Neural progenitor cell (in vitro differentiated cells): ENCODE measurements around the gene VPS35L.

ENCODE experiments used
- EZH2 ChIP-seq: fragments of 200-600 bp; sonication (generic); IDR thresholded peaks from 2 replicates; pipeline ENCODE4 v1.6.1; 2017; ENCODE audit warnings: antibody characterized with exemption, mild to moderate bottlenecking, moderate library complexity
- EZH2phosphoT487 ChIP-seq: fragments of 200-600 bp; sonication (generic); IDR thresholded peaks from 2 replicates; pipeline ENCODE4 v1.6.1; 2017; ENCODE audit warnings: antibody characterized with exemption
- TF ChIP-seq, protein P1 (sequence below): fragments of 200-600 bp; sonication (generic); IDR thresholded peaks from 2 replicates; pipeline ENCODE4 v1.5.1; 2017; ENCODE audit warnings: antibody characterized with exemption, mild to moderate bottlenecking

DNA sequence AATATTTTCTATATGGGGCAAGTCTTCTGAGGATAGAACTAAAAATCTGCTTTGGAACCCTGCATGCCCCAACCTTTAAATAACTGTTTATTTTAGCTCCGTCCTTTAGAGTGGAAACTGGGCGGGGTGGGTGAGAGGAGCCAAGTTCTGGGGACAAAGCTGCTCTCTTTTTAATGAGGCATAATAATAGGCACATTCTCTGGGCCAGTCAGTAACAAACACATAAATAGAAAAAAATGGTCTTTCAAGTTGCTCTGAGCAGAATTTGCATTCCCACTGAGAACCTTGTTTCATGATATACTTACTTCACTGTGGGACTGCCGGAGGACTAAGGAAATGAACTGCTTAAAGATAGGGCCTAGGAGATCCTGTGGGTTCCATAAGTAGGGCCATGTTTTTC lies 111.0 kb downstream of the VPS35L start:
- TF ChIP-seq EZH2 (no peak), EZH2phosphoT487 (no peak)
- TF ChIP-seq, protein P1, sequence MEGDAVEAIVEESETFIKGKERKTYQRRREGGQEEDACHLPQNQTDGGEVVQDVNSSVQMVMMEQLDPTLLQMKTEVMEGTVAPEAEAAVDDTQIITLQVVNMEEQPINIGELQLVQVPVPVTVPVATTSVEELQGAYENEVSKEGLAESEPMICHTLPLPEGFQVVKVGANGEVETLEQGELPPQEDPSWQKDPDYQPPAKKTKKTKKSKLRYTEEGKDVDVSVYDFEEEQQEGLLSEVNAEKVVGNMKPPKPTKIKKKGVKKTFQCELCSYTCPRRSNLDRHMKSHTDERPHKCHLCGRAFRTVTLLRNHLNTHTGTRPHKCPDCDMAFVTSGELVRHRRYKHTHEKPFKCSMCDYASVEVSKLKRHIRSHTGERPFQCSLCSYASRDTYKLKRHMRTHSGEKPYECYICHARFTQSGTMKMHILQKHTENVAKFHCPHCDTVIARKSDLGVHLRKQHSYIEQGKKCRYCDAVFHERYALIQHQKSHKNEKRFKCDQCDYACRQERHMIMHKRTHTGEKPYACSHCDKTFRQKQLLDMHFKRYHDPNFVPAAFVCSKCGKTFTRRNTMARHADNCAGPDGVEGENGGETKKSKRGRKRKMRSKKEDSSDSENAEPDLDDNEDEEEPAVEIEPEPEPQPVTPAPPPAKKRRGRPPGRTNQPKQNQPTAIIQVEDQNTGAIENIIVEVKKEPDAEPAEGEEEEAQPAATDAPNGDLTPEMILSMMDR: no peak
